Activated naive CD4-positive, alpha-beta T cell treated with anti-CD3 and anti-CD28 coated beads for 36 hours (primary cell): ENCODE measurements around the gene BCL11A. TPM values are rescaled to one million over a fixed set of nuclear protein-coding genes. Genes with fewer than 3 reads are reported as not detected.

ENCODE experiments used
- CTCF ChIA-PET: fragments of 350-600 bp; sonication (Branson Sonifier 250); formaldehyde crosslinking; loops from one replicate; lab custom pipeline; 2021; ENCODE audit warnings: antibody characterized with exemption; lab: Charles Lee
- DNase-seq: peaks from one replicate; pipeline ENCODE4 v3.0.0-alpha.2; 2020
- H3K27ac Mint-ChIP-seq: one replicate; pipeline ENCODE4 v1.8.0; 2021; ENCODE audit warnings: mild to moderate bottlenecking, mixed read lengths
- H3K27me3 Mint-ChIP-seq: one replicate; pipeline ENCODE4 v1.8.0; 2021; ENCODE audit warnings: low read depth, mixed read lengths
- H3K36me3 Mint-ChIP-seq: one replicate; pipeline ENCODE4 v1.8.0; 2021; ENCODE audit warnings: low read depth, mixed read lengths
- H3K4me1 Mint-ChIP-seq: one replicate; pipeline ENCODE4 v1.8.0; 2021; ENCODE audit warnings: low read depth, mixed read lengths
- H3K4me3 Mint-ChIP-seq: one replicate; pipeline ENCODE4 v1.8.0; 2021; ENCODE audit warnings: mild to moderate bottlenecking, moderate library complexity, mixed read lengths
- H3K9me3 Mint-ChIP-seq: one replicate; pipeline ENCODE4 v1.8.0; 2021; ENCODE audit warnings: mixed read lengths
- intact Hi-C: fragments of 100-400 bp; cut with micrococcal nuclease; formaldehyde crosslinking; loops from one replicate; pipeline ENCODE4 v1.15.1; 2023
- total RNA-seq, 2 experiments: library from RNA; stranded (reverse); gene quantifications; one replicate each; pipeline ENCODE4 v1.2.3, GENCODE V29; 2021

BCL11A gene
- total RNA-seq, 2 experiments from 2014 or later = 0.52 to 0.67 TPM

GRCh38 chr2:60529785-60530627 lies 23.4 kb downstream of the BCL11A start:
- H3K27ac Mint-ChIP-seq = no peak overlapping the region

GRCh38 chr2:60529136-60529784 lies 24.2 kb downstream of the BCL11A start:
- intact Hi-C loops = no loop called here
- H3K9me3 Mint-ChIP-seq = no peaks in the 10 kb centered on the region
- H3K27ac Mint-ChIP-seq = no peak overlapping the region
- H3K27me3 Mint-ChIP-seq = peaks cover 34% of the 10 kb centered on the region
- H3K4me3 Mint-ChIP-seq = no peak overlapping the region
- no peaks in the 10 kb centered on the region for H3K36me3 Mint-ChIP-seq
- H3K4me1 Mint-ChIP-seq = peaks cover 2% of the 10 kb centered on the region
- CTCF ChIA-PET = interaction anchor here (0.6 kb wide), 1 partner anchor 1952 kb away, joined by 4 read pairs; no protein-coding TSS in a partner anchor
- no peak for DNase-seq

More at GRCh38 chr2:60529785-60530627, 23.4 kb downstream of the BCL11A start:
- H3K9me3 Mint-ChIP-seq = no peaks in the 10 kb centered on the region
- CTCF ChIA-PET = interaction anchor here (0.6 to 1.3 kb wide), 3 partner anchors 52 to 1952 kb away, joined by 3 to 4 read pairs (median 3); no protein-coding TSS in a partner anchor
- intact Hi-C loops = no loop called here
- no peaks in the 10 kb centered on the region for H3K36me3 Mint-ChIP-seq
- H3K4me3 Mint-ChIP-seq = no peak overlapping the region
- DNase-seq = no peak
- peaks cover 2% of the 10 kb centered on the region for H3K4me1 Mint-ChIP-seq
- peaks cover 34% of the 10 kb centered on the region for H3K27me3 Mint-ChIP-seq

GRCh38 chr2:60528281-60529020 lies 25.0 kb downstream of the BCL11A start:
- Mint-ChIP-seq H3K27ac (no peak overlapping the region), H3K4me1 (peaks cover 2% of the 10 kb centered on the region), H3K36me3 (no peaks in the 10 kb centered on the region), H3K4me3 (no peak overlapping the region), H3K9me3 (no peaks in the 10 kb centered on the region), H3K27me3 (peaks cover 31% of the 10 kb centered on the region)
- no peak for DNase-seq
- intact Hi-C loops = no loop called here
- CTCF ChIA-PET = no interaction called here

GRCh38 chr2:60527762-60528161 lies 25.7 kb downstream of the BCL11A start:
- no peak for DNase-seq
- no peak overlapping the region for H3K4me3 Mint-ChIP-seq
- H3K27ac Mint-ChIP-seq = no peak overlapping the region
- intact Hi-C loops = no loop called here
- no peaks in the 10 kb centered on the region for H3K36me3 Mint-ChIP-seq
- peaks cover 28% of the 10 kb centered on the region for H3K27me3 Mint-ChIP-seq
- CTCF ChIA-PET = no interaction called here
- H3K4me1 Mint-ChIP-seq = peaks cover 2% of the 10 kb centered on the region
- H3K9me3 Mint-ChIP-seq = no peaks in the 10 kb centered on the region

- CTCF ChIA-PET = no interaction called here
- Mint-ChIP-seq H3K4me1 (peaks cover 2% of the 10 kb centered on the region), H3K36me3 (no peaks in the 10 kb centered on the region), H3K27me3 (peaks cover 24% of the 10 kb centered on the region), H3K27ac (no peak overlapping the region), H3K4me3 (no peak overlapping the region), H3K9me3 (no peaks in the 10 kb centered on the region)
- DNase-seq = no peak
- intact Hi-C loops = no loop called here
Measured at GRCh38 chr2:60526623-60527022, 26.8 kb downstream of the BCL11A start.

GRCh38 chr2:60525899-60526298 lies 27.6 kb downstream of the BCL11A start:
- intact Hi-C loops = no loop called here

GRCh38 chr2:60524874-60525273 lies 28.6 kb downstream of the BCL11A start:
- Mint-ChIP-seq H3K27ac (no peak overlapping the region), H3K36me3 (no peaks in the 10 kb centered on the region), H3K27me3 (peaks cover 18% of the 10 kb centered on the region), H3K4me1 (peaks cover 2% of the 10 kb centered on the region), H3K4me3 (no peak overlapping the region), H3K9me3 (no peaks in the 10 kb centered on the region)
- intact Hi-C loops = no loop called here
- DNase-seq = no peak
- CTCF ChIA-PET = no interaction called here

More at GRCh38 chr2:60525899-60526298, 27.6 kb downstream of the BCL11A start:
- no peak for DNase-seq
- Mint-ChIP-seq H3K9me3 (no peaks in the 10 kb centered on the region), H3K4me1 (peaks cover 2% of the 10 kb centered on the region), H3K36me3 (no peaks in the 10 kb centered on the region), H3K27ac (no peak overlapping the region), H3K4me3 (no peak overlapping the region), H3K27me3 (peaks cover 26% of the 10 kb centered on the region)
- CTCF ChIA-PET = no interaction called here

- Mint-ChIP-seq H3K27ac (no peak overlapping the region), H3K4me3 (no peak overlapping the region), H3K4me1 (peaks cover 2% of the 10 kb centered on the region), H3K36me3 (no peaks in the 10 kb centered on the region), H3K9me3 (no peaks in the 10 kb centered on the region), H3K27me3 (peaks cover 12% of the 10 kb centered on the region)
- CTCF ChIA-PET = no interaction called here
- no peak for DNase-seq
- intact Hi-C loops = no loop called here
Measured at GRCh38 chr2:60523963-60524362, 29.5 kb downstream of the BCL11A start.

- CTCF ChIA-PET = no interaction called here
- Mint-ChIP-seq H3K36me3 (no peaks in the 10 kb centered on the region), H3K27ac (no peak overlapping the region), H3K4me3 (no peak overlapping the region), H3K4me1 (peaks cover 2% of the 10 kb centered on the region), H3K9me3 (no peaks in the 10 kb centered on the region), H3K27me3 (peaks cover 5% of the 10 kb centered on the region)
- no peak for DNase-seq
- intact Hi-C loops = no loop called here
Measured at GRCh38 chr2:60522462-60522861, 31.0 kb downstream of the BCL11A start.

GRCh38 chr2:60521626-60522025 lies 31.8 kb downstream of the BCL11A start:
- Mint-ChIP-seq H3K36me3 (no peaks in the 10 kb centered on the region), H3K9me3 (no peaks in the 10 kb centered on the region), H3K4me3 (no peak overlapping the region), H3K27me3 (peaks cover 8% of the 10 kb centered on the region), H3K4me1 (peaks cover 2% of the 10 kb centered on the region), H3K27ac (no peak overlapping the region)
- DNase-seq = no peak
- CTCF ChIA-PET = interaction anchor here (1.0 kb wide), 1 partner anchor 60 kb away, joined by 3 read pairs; no protein-coding TSS in a partner anchor
- intact Hi-C loops = no loop called here

- H3K27me3 Mint-ChIP-seq = peaks cover 11% of the 10 kb centered on the region
- no peaks in the 10 kb centered on the region for H3K9me3 Mint-ChIP-seq
- peaks cover 5% of the 10 kb centered on the region for H3K4me1 Mint-ChIP-seq
- no peak overlapping the region for H3K4me3 Mint-ChIP-seq
- intact Hi-C loops = no loop called here
- no peak overlapping the region for H3K27ac Mint-ChIP-seq
- DNase-seq = no peak
- CTCF ChIA-PET = interaction anchor here (1.0 kb wide), 1 partner anchor 61 kb away, joined by 3 read pairs; no protein-coding TSS in a partner anchor
- no peaks in the 10 kb centered on the region for H3K36me3 Mint-ChIP-seq
Measured at GRCh38 chr2:60520917-60521539, 32.4 kb downstream of the BCL11A start.
